H9 (cell line): ENCODE results near the gene DUSP15. TPM values are rescaled to one million over a fixed set of nuclear protein-coding genes. Genes with fewer than 3 reads are reported as not detected.

ENCODE experiments used
- DNase-seq: peaks from one replicate; pipeline ENCODE4 v3.0.0-alpha.2; 2017
- H2AFZ ChIP-seq: one replicate; pipeline ENCODE4 v1.6.1; 2013; ENCODE audit warnings: mild to moderate bottlenecking, low read length, control low read depth, moderate library complexity
- H2AK5ac ChIP-seq: 2 replicates; pipeline ENCODE4 v1.6.1; 2013; ENCODE audit warnings: low read length, control low read depth, mixed read lengths; ENCODE audit not compliant: insufficient read length
- H2BK120ac ChIP-seq: one replicate; pipeline ENCODE4 v1.6.1; 2013; ENCODE audit warnings: low read depth, mild to moderate bottlenecking, low read length, control low read depth, inconsistent platforms; ENCODE audit not compliant: poor library complexity, severe bottlenecking
- H2BK12ac ChIP-seq: 2 replicates; pipeline ENCODE4 v1.6.1; 2013; ENCODE audit warnings: low read length, control low read depth, mixed read lengths, low read depth; ENCODE audit not compliant: insufficient read length
- H2BK15ac ChIP-seq: 2 replicates; pipeline ENCODE4 v1.6.1; 2013; ENCODE audit warnings: low read depth, low read length, control low read depth
- H2BK20ac ChIP-seq: one replicate; pipeline ENCODE4 v1.6.1; 2013; ENCODE audit warnings: low read depth, mild to moderate bottlenecking, low read length, control low read depth, inconsistent platforms; ENCODE audit not compliant: poor library complexity, severe bottlenecking
- H2BK5ac ChIP-seq: 2 replicates; pipeline ENCODE4 v1.6.1; 2013; ENCODE audit warnings: low read length, control low read depth, mixed read lengths; ENCODE audit not compliant: insufficient read length
- H3K14ac ChIP-seq: 2 replicates; pipeline ENCODE4 v1.6.1; 2013; ENCODE audit warnings: low read length, control low read depth; ENCODE audit not compliant: insufficient read depth
- H3K18ac ChIP-seq: 2 replicates; pipeline ENCODE4 v1.6.1; 2013; ENCODE audit warnings: low read depth, mild to moderate bottlenecking, mixed read lengths, low read length, control low read depth; ENCODE audit not compliant: insufficient read length
- H3K23ac ChIP-seq: 2 replicates; pipeline ENCODE4 v1.6.1; 2013; ENCODE audit warnings: low read length, control low read depth, mixed read lengths, low read depth; ENCODE audit not compliant: insufficient read length
- H3K23me2 ChIP-seq: 2 replicates; pipeline ENCODE4 v1.6.1; 2013; ENCODE audit warnings: low read depth, mild to moderate bottlenecking, mixed read lengths, low read length, control low read depth; ENCODE audit not compliant: insufficient read length, poor library complexity, severe bottlenecking
- H3K27ac ChIP-seq: 2 replicates; pipeline ENCODE4 v1.5.1; 2013; ENCODE audit warnings: low read length, control low read depth, mixed read lengths, low read depth; ENCODE audit not compliant: insufficient read length
- H3K27me3 ChIP-seq: 2 replicates; pipeline ENCODE4 v1.6.1; 2013; ENCODE audit warnings: low read length, control low read depth, inconsistent platforms; ENCODE audit not compliant: insufficient read depth
- H3K4ac ChIP-seq: 2 replicates; pipeline ENCODE4 v1.6.1; 2013; ENCODE audit warnings: low read depth, mild to moderate bottlenecking, control low read depth, inconsistent platforms, low read length, moderate library complexity
- H3K4me1 ChIP-seq: 2 replicates; pipeline ENCODE4 v1.6.1; 2013; ENCODE audit warnings: low read length, control low read depth, inconsistent platforms; ENCODE audit not compliant: insufficient read depth
- H3K4me2 ChIP-seq: 2 replicates; pipeline ENCODE4 v1.6.1; 2013; ENCODE audit warnings: low read length, control low read depth, mixed read lengths; ENCODE audit not compliant: insufficient read length, insufficient read depth
- H3K56ac ChIP-seq: 2 replicates; pipeline ENCODE4 v1.6.1; 2013; ENCODE audit warnings: low read depth, mild to moderate bottlenecking, mixed read lengths, low read length, control low read depth; ENCODE audit not compliant: insufficient read length
- H3K79me1 ChIP-seq: 2 replicates; pipeline ENCODE4 v1.6.1; 2013; ENCODE audit warnings: low read depth, mild to moderate bottlenecking, moderate library complexity, low read length, control low read depth, inconsistent platforms; ENCODE audit not compliant: insufficient read depth, poor library complexity, severe bottlenecking
- H3K79me2 ChIP-seq: 2 replicates; pipeline ENCODE4 v1.6.1; 2013; ENCODE audit warnings: low read length, control low read depth, inconsistent platforms; ENCODE audit not compliant: insufficient read depth
- H3K9ac ChIP-seq: 2 replicates; pipeline ENCODE4 v1.6.1; 2013; ENCODE audit warnings: low read length, control low read depth, mixed read lengths; ENCODE audit not compliant: insufficient read length; ENCODE audit errors: extremely low read depth
- H3K9me3 ChIP-seq: one replicate; pipeline ENCODE4 v1.6.1; 2013; ENCODE audit warnings: low read depth, low read length, inconsistent platforms; ENCODE audit not compliant: control insufficient read depth
- H3T11ph ChIP-seq: one replicate; pipeline ENCODE4 v1.6.1; 2013; ENCODE audit warnings: mild to moderate bottlenecking, low read length, control low read depth, inconsistent platforms
- H4K20me1 ChIP-seq: one replicate; pipeline ENCODE4 v1.6.1; 2013; ENCODE audit not compliant: control insufficient read depth, insufficient read length, insufficient read depth
- H4K5ac ChIP-seq: 2 replicates; pipeline ENCODE4 v1.6.1; 2013; ENCODE audit warnings: low read depth, mild to moderate bottlenecking, mixed read lengths, low read length, control low read depth; ENCODE audit not compliant: insufficient read length
- H4K8ac ChIP-seq: replicated peaks from 2 replicates; pipeline ENCODE4 v1.6.1; 2013; ENCODE audit warnings: low read length, control low read depth, mixed read lengths, low read depth; ENCODE audit not compliant: insufficient read length
- H4K91ac ChIP-seq: 2 replicates; pipeline ENCODE4 v1.6.1; 2013; ENCODE audit warnings: low read depth, mild to moderate bottlenecking, moderate library complexity, mixed read lengths, low read length, control low read depth; ENCODE audit not compliant: insufficient read length
- H3K27ac Mint-ChIP-seq, 3 experiments: 2 replicates in 2 of 3; 3 replicates in 1 of 3; pipeline ENCODE4 v1.8.0; 2020 to 2021; ENCODE audit warnings: mixed read lengths in 3 of 3, mild to moderate bottlenecking in 1 of 3, moderate library complexity in 1 of 3
- H3K27me3 Mint-ChIP-seq: 2 replicates; pipeline ENCODE4 v1.8.0; 2021; ENCODE audit warnings: low read depth, mild to moderate bottlenecking, moderate library complexity, mixed read lengths
- H3K36me3 Mint-ChIP-seq, 3 experiments: 2 replicates in 2 of 3; 3 replicates in 1 of 3; pipeline ENCODE4 v1.8.0; 2020 to 2021; ENCODE audit warnings: low read depth in 3 of 3, mixed read lengths in 3 of 3; ENCODE audit not compliant: insufficient read depth in 1 of 3
- H3K4me1 Mint-ChIP-seq, 2 experiments: 2 replicates each; pipeline ENCODE4 v1.8.0; 2020; ENCODE audit warnings: mixed read lengths in 2 of 2
- H3K4me3 Mint-ChIP-seq, 2 experiments: 2 replicates in 1 of 2; 3 replicates in 1 of 2; pipeline ENCODE4 v1.8.0; 2020 to 2021; ENCODE audit warnings: mild to moderate bottlenecking in 2 of 2, mixed read lengths in 2 of 2, moderate library complexity in 1 of 2
- H3K9me3 Mint-ChIP-seq, 2 experiments: 2 replicates in 1 of 2; 3 replicates in 1 of 2; pipeline ENCODE4 v1.8.0; 2020; ENCODE audit warnings: mild to moderate bottlenecking in 2 of 2, mixed read lengths in 2 of 2, moderate library complexity in 1 of 2
- WGBS: extraction: QIAGEN DNeasy Blood & Tissue Kit; methylation state at CpG from one replicate; pipeline ENCODE4 v1.1.7; 2013; ENCODE audit warnings: missing lambda C conversion rate, low lambda C conversion rate, mixed read lengths; ENCODE audit not compliant: insufficient read length; ENCODE audit errors: extremely low coverage; 5-methylcytosine and 5-hydroxymethylcytosine counted together
- total RNA-seq: library from RNA; stranded (reverse); gene quantifications from 2 replicates; pipeline ENCODE4 v1.2.1, GENCODE V29; 2021
- TF ChIP-seq, protein P1 (sequence below): fragments of 200-600 bp; sonication (generic); conservative IDR thresholded peaks from 3 replicates; pipeline ENCODE4 v1.8.0; 2021; ENCODE audit warnings: antibody characterized with exemption, mild to moderate bottlenecking

Gene DUSP15
- total RNA-seq, 1 experiment from 2014 or later, result 5.6 TPM

DNA sequence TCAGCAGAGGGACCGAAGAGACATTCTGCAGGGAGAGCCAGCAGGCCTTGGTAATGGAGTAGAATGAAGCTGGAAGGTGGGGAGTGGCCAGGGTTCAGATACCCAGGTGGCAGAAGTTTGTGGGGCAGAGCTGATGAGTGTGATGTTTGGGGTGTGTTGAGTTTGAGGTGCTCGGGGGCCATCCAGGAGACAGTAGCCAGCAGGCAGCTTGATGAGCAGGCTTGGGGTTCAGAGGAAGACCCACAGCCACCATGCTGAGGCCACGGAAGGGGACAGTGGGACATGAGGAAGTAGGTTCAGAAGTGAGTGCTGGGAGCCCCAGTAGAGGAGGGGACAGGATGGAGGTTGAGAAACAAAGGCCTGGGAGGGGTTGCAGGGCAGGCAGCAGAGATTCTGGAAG lies 13.8 kb downstream of the DUSP15 start:
- Histone ChIP-seq H3K23ac (no peak overlapping the region), H2BK15ac (no peak overlapping the region), H3K79me2 (no peaks in the 10 kb centered on the region), H2BK12ac (no peak overlapping the region), H2BK120ac (no peak overlapping the region), H2BK5ac (no peak overlapping the region), H2AK5ac (no peak overlapping the region), H3K23me2 (peaks cover 7% of the 10 kb centered on the region), H3K9ac (no peak overlapping the region), H3K56ac (no peak overlapping the region), H3K18ac (no peak overlapping the region), H3K27ac (no peak overlapping the region), H2AFZ (no peak overlapping the region), H3K9me3 (no peaks in the 10 kb centered on the region), H4K5ac (no peak overlapping the region), H4K91ac (no peak overlapping the region), H4K8ac (no peak overlapping the region), H3K79me1 (no peaks in the 10 kb centered on the region), H4K20me1 (no peaks in the 10 kb centered on the region), H3T11ph (no peak overlapping the region), H3K14ac (no peak overlapping the region), H3K4ac (no peak overlapping the region), H3K4me2 (no peak overlapping the region), H3K27me3 (no peaks in the 10 kb centered on the region), H2BK20ac (no peak overlapping the region), H3K4me1 (peaks cover 2% of the 10 kb centered on the region; the same call in 1 of the 2 replicates)
- DNase-seq, result no peak
- TF ChIP-seq, protein P1, sequence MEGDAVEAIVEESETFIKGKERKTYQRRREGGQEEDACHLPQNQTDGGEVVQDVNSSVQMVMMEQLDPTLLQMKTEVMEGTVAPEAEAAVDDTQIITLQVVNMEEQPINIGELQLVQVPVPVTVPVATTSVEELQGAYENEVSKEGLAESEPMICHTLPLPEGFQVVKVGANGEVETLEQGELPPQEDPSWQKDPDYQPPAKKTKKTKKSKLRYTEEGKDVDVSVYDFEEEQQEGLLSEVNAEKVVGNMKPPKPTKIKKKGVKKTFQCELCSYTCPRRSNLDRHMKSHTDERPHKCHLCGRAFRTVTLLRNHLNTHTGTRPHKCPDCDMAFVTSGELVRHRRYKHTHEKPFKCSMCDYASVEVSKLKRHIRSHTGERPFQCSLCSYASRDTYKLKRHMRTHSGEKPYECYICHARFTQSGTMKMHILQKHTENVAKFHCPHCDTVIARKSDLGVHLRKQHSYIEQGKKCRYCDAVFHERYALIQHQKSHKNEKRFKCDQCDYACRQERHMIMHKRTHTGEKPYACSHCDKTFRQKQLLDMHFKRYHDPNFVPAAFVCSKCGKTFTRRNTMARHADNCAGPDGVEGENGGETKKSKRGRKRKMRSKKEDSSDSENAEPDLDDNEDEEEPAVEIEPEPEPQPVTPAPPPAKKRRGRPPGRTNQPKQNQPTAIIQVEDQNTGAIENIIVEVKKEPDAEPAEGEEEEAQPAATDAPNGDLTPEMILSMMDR, result no peak
- H3K4me3 Mint-ChIP-seq, result no peak overlapping the region
- H3K27ac Mint-ChIP-seq, result no peak overlapping the region
- no peaks in the 10 kb centered on the region for H3K36me3 Mint-ChIP-seq
- H3K9me3 Mint-ChIP-seq, result no peaks in the 10 kb centered on the region
- H3K4me1 Mint-ChIP-seq, result peaks cover 11 to 12% of the 10 kb centered on the region in 2 experiments
- WGBS, result no CpG with 5 or more reads among the region's 3 CpGs
- H3K27me3 Mint-ChIP-seq, result peaks cover 11% of the 10 kb centered on the region
